ENCODE results near the gene ZNF728. TPM values are rescaled to one million over a fixed set of nuclear protein-coding genes. Genes with fewer than 3 reads are reported as not detected.
"Not testable (repeated sequence)": the region's sequence is repeated elsewhere in the genome, so short reads cannot be mapped to it uniquely, and the experiment has no call there.

ZNF728 gene
- not detected for polyA plus RNA-seq (2013, experiment 1 of 2; ENCODE audit: insufficient read length)
- not detected for polyA plus RNA-seq (2013, experiment 2 of 2; ENCODE audit: insufficient read length)

GRCh38 chr19:23002690-23003422, at the start of gene ZNF728:
ZNF728 (minus strand) TSS chr19:23003176; CDS start chr19:23003030, 146 bp downstream.
- DNase-seq: no peak

GRCh38 chr19:23052349-23052748, 49.4 kb upstream of the ZNF728 start:
- no peak for DNase-seq

GRCh38 chr19:23049256-23049655, 46.3 kb upstream of the ZNF728 start:
- DNase-seq: no peak

- DNase-seq: no peak
These were observed 43.8 kb upstream of the ZNF728 start for GRCh38 chr19:23046743-23047142.

DNA sequence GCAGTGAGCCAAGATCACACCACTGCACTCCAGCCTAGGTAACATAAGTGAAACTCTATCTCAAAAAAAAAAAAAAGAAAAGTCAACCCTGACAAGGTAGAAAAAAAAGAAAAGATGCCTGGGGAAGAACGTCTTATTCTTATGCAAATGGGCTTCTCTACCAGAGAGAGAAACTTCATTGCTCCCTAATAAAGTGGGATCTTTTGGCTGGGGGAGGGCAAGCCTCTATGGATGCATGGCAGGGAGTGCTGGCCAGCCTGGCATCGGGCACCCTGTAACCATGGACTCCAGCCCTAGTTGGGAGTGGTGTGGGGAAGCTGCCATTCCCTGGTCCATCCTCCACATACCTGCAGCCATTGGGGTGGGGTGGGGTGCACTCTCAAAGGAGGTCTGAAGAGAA, 30.7 kb upstream of the ZNF728 start:
- DNase-seq: no peak

DNA sequence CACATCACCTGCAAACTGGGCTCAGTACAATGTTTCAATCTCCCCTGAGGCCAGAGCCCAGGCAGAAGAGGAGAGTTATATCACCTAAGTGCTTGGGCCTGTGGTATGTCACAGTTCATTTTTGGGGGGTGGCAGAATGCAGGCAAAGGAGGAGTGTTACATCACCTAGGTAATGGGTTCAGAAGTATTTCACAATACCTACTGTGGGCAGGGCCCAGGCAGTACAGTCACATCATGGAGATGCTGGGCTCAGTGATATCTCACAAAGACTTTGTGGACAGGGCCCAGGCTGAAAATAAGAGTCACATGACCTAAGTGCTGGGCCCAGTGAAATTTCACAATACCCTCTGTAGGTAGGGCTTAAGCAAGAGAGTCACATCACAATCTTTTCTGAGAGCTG, 12.7 kb upstream of the ZNF728 start:
- DNase-seq: no peak

- DNase-seq: not testable (repeated sequence)
These were observed 8.0 kb downstream of the ZNF728 start for GRCh38 chr19:22994957-22995356.

GRCh38 chr19:22976248-22976647, 26.7 kb downstream of the ZNF728 start:
- no peak for DNase-seq

DNA sequence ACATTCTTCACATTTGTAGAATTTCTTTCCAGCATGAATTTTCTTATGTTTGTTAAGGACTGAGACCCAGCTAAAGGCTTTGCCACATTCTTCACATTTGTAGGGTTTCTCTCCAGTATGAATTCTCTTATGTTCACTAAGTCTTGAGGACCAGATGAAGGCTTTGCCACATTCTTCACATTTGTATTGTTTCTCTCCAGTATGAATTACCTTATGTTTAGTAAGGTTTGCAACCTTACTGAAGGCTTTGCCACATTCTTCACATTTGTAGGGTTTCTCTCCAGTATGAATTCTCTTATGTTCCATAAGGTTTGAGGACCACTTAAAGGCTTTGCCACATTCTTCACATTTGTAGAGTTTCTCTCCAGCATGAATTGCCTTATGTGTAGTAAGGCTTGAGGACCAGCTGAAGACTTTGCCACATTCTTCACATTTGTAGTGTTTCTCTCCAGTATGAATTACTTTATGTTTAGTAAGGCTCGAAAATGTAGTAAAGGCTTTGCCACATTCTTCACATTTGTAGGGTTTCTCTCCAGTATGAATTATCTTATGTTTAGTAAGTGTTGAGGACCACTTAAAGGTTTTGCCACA, 27.3 kb downstream of the ZNF728 start:
- DNase-seq: not testable (repeated sequence)

DNA sequence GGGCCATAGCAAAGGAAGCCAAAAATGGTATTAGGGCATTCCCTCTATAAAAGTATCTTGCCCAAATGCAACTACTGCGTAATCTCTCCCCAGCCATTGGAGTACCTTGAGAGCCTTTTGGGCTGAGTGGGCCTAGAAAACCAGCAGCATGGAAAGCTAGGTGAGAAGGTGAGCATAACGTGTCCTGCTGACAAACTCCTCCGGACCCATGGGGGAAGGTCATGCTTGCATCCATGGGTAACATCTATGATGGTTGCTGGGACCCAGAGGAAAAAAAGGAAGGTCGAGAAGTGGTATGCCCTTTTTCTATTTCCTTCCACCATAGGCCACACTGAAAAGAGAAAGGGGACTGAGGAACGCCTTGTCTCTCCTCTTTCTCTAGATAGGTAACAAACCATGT, 57.4 kb downstream of the ZNF728 start:
- DNase-seq: peak; percentile 13

DNA sequence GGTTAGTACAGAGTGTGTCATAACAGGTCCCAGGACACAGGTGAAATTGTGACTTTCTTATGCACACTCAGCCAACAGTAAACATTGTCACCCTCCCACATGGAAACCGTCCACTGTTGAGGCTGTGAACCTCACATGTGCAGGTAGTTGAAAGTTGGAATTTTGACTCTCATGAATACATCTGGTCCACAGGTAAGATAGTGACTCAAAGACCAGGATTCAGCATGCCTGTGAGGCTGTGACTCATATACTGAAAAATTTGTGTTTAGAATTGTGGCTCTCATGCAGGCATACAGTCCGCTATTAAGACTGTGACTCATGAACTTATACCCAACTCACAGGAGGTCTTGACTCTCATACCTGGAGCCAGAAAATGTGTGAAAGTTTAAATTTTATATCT, 67.8 kb downstream of the ZNF728 start:
- DNase-seq: no peak

DNA sequence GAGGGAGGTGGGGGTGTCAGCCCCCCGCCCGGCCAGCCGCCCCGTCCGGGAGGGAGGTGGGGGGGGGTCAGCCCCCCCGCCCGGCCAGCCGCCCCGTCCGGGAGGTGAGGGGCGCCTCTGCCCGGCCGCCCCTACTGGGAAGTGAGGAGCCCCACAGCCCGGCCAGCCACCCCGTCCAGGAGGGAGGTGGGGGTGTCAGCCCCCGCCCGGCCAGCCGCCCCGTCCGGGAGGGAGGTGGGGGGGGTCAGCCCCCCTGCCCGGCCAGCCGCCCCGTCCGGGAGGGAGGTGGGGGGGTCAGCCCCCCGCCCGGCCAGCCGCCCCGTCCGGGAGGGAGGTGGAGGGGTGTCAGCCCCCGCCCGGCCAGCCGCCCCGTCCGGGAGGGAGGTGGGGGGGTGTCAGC, 75.4 kb downstream of the ZNF728 start:
- not testable (repeated sequence) for DNase-seq

GRCh38 chr19:22925181-22925580, 77.8 kb downstream of the ZNF728 start:
- not testable (repeated sequence) for DNase-seq
